Epithelial cell of proximal tubule (primary cell): ENCODE data around the gene DNAJB6. TPM values are rescaled to one million over a fixed set of nuclear protein-coding genes. Genes with fewer than 3 reads are reported as not detected.

Experiments used
- DNase-seq: peaks from one replicate; pipeline ENCODE4 v3.0.0-alpha.2; 2011; ENCODE audit warnings: low read depth
- H3K4me3 ChIP-seq: 2 replicates; pipeline ENCODE4 v1.5.1; 2011; ENCODE audit warnings: low read depth, mild to moderate bottlenecking, low read length
- total RNA-seq: library from RNA; depleted of rRNA; stranded (reverse); fragments of >200 nt; gene quantifications from 2 replicates; pipeline ENCODE4 v1.2.3, GENCODE V29; 2015
- TF ChIP-seq, protein P1 (sequence below): conservative IDR thresholded peaks from 2 replicates; pipeline ENCODE4 v1.5.1; 2012; ENCODE audit warnings: low read depth, mild to moderate bottlenecking, low read length

DNAJB6 gene
- total RNA-seq, 1 donor from 2014 or later: 108 TPM

DNA sequence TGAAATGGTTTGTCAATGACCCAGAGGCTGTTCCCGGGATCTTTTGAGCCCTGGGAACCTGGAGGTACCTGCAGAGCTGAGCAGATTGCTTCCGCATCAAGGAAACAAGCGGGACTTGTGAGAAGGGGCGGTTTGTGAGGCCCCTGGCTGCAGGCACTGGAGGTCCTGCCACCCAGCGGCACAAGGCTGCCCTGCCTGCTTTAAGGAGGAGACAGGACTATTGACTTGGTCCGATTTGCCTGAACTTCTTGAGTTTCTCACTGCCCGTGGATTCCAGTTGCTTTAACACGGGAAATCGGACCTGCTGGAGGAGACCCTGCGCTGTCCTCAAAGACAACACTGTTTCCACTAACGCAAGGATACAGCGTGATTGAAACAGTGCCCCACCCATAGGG lies 130.1 kb downstream of the DNAJB6 start:
- no peak overlapping the region for H3K4me3 ChIP-seq
- no peak for DNase-seq
- TF ChIP-seq, protein P1, sequence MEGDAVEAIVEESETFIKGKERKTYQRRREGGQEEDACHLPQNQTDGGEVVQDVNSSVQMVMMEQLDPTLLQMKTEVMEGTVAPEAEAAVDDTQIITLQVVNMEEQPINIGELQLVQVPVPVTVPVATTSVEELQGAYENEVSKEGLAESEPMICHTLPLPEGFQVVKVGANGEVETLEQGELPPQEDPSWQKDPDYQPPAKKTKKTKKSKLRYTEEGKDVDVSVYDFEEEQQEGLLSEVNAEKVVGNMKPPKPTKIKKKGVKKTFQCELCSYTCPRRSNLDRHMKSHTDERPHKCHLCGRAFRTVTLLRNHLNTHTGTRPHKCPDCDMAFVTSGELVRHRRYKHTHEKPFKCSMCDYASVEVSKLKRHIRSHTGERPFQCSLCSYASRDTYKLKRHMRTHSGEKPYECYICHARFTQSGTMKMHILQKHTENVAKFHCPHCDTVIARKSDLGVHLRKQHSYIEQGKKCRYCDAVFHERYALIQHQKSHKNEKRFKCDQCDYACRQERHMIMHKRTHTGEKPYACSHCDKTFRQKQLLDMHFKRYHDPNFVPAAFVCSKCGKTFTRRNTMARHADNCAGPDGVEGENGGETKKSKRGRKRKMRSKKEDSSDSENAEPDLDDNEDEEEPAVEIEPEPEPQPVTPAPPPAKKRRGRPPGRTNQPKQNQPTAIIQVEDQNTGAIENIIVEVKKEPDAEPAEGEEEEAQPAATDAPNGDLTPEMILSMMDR: peak; percentile 13

Other genes starting within 250 kb of the DNAJB6 start
- 42.3 and 81.8 TPM in 2 replicates for gene UBE3C, start 198.1 kb upstream of the DNAJB6 start, total RNA-seq